Raji (cell line): ENCODE data around the gene RALGPS1.

Source experiments
- POLR2A ChIP-seq: IDR thresholded peaks from 2 replicates; pipeline ENCODE4 v1.6.1; 2011; ENCODE audit warnings: low read depth, low read length, control low read depth; ENCODE audit not compliant: insufficient read depth

RALGPS1 gene

DNA sequence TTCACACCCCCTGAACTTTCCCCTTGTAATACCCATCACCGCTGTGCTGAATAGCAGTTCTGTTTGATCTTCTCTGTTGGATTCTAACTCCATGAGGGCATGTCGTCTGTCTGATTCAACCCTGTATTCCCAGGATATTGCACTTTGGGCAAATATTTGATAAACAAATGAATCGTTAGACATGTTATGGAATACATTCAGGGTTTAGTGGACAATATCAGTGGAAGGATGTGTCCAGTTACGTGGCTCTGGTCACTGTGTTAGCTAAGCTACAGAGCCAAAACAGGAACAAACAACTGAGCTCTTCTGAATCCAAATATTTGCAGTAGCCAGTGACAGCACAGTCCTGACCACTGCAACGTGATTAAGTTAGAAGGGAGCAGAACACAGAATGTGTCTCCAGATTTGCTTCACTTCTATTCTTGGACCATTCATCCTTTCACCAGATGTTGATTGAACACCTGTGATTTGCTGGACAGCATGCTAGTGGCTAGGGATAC, 194.7 kb downstream of the RALGPS1 start:
- TF ChIP-seq POLR2A, result no peak

DNA sequence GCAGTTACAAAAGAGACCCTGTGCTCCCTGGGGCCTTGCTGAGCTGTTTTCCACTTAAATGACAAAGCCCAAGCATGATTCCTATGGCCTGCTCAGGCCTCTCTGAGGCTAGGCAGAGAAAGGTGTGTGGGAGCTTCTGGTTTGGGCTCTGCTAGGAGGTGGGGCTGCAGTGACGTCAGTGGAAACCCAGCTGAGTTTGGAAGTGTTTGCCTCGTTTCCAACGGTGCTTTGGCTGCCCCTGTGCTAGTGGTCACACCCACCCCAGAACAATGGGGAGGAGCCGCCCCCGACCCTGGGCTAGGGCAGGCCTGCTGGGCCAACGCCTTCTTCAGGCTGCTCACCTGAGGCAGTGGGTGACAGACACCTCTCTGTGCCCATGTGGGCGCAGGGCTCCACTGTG, 197.5 kb downstream of the RALGPS1 start:
- TF ChIP-seq POLR2A, result no peak

GRCh38 chr9:127112735-127113161, 198.2 kb downstream of the RALGPS1 start:
- no peak for TF ChIP-seq POLR2A

GRCh38 chr9:127113191-127113972, 198.8 kb downstream of the RALGPS1 start:
- TF ChIP-seq POLR2A, result no peak

- no peak for TF ChIP-seq POLR2A
Observed at GRCh38 chr9:127114606-127115005, 200.0 kb downstream of the RALGPS1 start.

DNA sequence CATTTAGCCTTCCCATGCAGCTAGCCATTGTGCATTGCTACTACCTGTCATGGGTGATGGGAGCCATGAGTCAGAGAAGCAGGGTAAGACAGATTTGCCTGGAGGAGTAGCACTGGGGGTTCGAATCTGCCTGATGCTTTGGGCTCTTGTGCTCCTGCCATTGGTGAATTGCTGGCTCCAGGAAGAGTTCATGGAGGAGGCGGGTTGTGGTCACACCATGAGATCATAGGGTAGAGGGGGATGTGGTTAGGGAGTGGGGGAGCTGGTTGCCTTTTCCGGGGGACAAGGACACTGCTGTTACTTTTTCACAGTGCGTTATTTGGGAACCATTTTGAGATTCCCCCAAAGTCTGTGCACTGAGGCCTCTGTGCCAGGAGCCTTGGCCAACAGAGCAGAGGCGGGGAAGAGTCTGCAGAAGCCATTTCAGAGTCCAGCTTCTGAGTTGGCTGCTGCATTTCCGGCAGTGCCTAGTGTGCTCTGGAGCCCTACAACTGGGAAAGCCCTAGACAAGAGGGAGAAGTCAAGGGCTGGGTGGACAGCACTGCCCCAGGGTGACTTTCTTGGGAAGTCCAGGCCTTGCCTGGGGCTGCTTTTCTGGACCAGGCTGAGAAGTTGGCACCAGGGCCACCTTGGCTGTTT, 201.6 kb downstream of the RALGPS1 start:
- no peak for TF ChIP-seq POLR2A

- TF ChIP-seq POLR2A, result no peak
Observed at GRCh38 chr9:127116957-127117356, 202.4 kb downstream of the RALGPS1 start.

DNA sequence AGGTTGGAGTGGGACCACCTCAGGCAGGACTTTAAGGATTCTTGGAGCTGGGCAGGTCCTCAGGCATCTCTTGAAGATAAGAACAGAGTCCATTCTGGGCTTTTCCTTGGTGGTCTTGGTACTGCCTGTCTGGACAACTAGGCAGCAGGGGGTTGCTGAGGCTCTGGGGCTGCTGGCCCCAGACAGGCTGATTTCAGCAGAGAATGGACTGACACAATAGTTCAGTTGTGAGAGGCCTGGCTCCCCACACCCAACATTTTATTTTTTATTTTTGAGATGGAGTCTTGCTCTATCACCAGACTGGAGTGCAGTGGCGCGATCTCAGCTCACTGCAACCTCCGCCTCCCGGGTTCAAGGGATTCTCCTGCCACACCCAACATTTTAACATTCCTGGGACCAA, 203.2 kb downstream of the RALGPS1 start:
- no peak for TF ChIP-seq POLR2A

DNA sequence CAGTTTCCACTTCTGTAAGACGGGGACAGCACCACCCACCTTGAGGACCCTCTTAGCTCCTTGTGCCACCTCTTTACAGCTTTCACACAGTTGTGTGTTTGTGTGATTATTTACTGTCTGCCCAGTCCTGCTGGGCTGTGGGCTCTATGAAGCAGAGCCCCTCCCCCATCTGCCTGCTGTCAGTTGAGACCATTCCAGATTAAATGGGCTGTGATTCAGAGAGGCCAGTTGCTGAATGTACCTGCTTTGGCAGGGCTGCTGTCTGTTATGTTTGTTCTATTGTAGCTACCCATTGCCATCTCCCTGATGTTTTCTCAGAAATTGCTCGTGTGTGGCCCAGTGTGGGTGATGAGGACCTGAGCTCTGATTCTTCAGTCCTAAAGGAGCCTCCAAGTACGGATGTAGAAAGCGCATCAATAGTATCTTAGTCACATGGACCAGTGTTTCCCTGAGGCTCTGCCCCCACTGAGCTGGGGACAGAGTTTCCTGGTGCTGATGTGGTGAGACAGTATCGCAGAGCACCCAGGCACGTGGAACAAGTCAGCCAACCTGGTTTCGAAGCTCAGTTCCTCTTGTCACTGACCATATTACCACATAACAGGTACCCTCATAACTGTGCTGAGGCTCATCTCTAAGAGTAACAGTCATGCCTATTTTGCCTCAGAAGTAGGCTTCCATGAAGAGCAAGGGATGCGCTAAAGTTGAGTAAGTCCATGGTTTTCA, 204.2 kb downstream of the RALGPS1 start:
- TF ChIP-seq POLR2A, result no peak

DNA sequence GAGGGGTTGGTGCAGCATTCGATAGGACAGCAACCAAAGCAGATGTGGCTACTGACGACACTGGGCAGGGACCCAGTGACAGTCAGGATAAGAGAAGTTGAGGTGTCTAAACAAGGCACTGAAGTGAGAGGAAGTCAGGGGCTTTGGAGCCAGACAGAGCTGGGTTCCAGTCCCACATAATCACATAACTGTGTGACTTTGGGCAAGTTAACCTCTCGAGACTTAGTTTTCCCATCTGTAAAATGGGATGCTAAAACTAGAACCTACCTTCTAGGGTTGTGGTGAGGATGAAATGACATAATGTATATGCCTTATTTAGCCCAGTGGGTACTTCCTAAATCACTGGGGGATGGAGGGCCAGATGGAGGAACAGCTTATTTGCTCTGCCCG, 204.7 kb downstream of the RALGPS1 start:
- no peak for TF ChIP-seq POLR2A

GRCh38 chr9:127121628-127122175, 207.1 kb downstream of the RALGPS1 start:
- no peak for TF ChIP-seq POLR2A

GRCh38 chr9:127122176-127123063, 207.8 kb downstream of the RALGPS1 start, which contains the start of gene ANGPTL2:
TSS of gene ANGPTL2 (minus strand) at chr9:127122635. CDS start at chr9:127108731, 13,904 bp downstream.
- TF ChIP-seq POLR2A, result no peak

DNA sequence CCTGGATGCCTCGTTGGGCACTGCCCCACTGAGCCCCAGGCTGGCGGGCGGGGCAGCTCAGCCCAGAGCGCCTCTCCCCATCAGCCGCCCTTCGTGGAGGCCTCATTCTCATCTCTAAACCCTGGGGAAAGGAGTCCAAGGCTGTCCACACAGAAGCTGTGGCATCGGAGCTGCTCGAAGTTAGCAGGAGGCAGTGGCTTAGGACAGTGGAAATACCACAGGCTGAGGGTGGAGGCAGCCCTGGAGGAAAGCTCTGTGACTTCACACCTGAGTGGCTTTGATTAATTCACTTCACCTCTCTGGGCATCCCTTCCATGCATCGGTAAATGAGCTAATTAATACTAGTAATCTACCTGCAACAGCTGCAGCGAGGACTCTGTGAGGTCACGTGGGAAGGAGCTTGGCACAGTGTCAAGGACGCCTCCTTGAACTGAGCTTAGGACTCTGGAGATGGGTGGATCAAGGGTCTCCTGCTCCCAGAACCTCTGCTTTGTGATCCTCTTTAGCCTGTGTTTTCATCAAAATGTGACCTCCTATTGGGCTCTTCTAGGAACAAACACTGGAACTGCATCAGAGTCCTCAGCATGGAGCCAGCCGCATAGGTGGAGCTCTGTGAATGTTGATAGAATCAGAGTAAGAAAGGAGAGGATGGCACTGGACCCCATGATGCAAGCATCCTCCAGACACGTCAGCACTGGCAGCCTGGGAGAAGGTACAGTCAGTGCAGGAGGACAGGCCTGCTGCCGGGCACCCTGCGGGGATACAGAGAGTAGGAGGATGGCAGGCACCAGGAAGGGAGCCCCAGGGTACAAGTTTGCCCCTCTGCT, 208.7 kb downstream of the RALGPS1 start:
- TF ChIP-seq POLR2A, result no peak
